Caki2 (cell line): ENCODE measurements around the gene CHCHD2. TPM values are rescaled to one million over a fixed set of nuclear protein-coding genes. Genes with fewer than 3 reads are reported as not detected.

Experiments used
- total RNA-seq: library from RNA; depleted of rRNA; stranded (reverse); fragments of >200 nt; shearing (Covaris generic); gene quantifications from 2 replicates; pipeline ENCODE4 v1.2.3, GENCODE V29; 2014; ENCODE audit warnings: low replicate concordance; rRNA removed

CHCHD2 gene
- total RNA-seq, 1 experiment from 2014 or later, result 771 TPM

Other genes with a start within 250 kb of the CHCHD2 start
- not detected in 2 replicates for gene SEPTIN14, start 243.7 kb downstream of the CHCHD2 start, total RNA-seq
- gene ZNF713, start 219.0 kb downstream of the CHCHD2 start, total RNA-seq, result 0.09 TPM in 1 of 2 replicates, not detected in the other
- 21.8 and 27.3 TPM in 2 replicates for gene MRPS17, start 154.6 kb downstream of the CHCHD2 start, total RNA-seq
- gene NIPSNAP2, start 141.9 kb downstream of the CHCHD2 start, total RNA-seq, result 6.8 and 17.0 TPM in 2 replicates
- gene PSPH, start 55.0 kb downstream of the CHCHD2 start, total RNA-seq, result 84.5 and 150 TPM in 2 replicates
- 498 and 549 TPM in 2 replicates for gene CCT6A, start 54.7 kb downstream of the CHCHD2 start, total RNA-seq
- gene SUMF2, start 42.2 kb downstream of the CHCHD2 start, total RNA-seq, result 239 and 292 TPM in 2 replicates
- 1.3 TPM in 1 of 2 replicates, not detected in the other for gene PHKG1, start 13.5 kb downstream of the CHCHD2 start, total RNA-seq
- not detected in 2 replicates for gene NUPR2, start 9.9 kb upstream of the CHCHD2 start, total RNA-seq